Activated naive CD8-positive, alpha-beta T cell treated with anti-CD3 and anti-CD28 coated beads, Interleukin-2, amount 50 U/mL, for 24 hours (primary cell): ENCODE results near the gene SGMS1.
A peak's percentile ranks its signal among the peaks of the same experiment; 100 is the strongest.

Experiments
- ATAC-seq: fragments of 150-1000 bp; cut with Tn5 transposase; one replicate; pipeline ENCODE4 v1.10.0; 2021
- DNase-seq: peaks from one replicate; pipeline ENCODE4 v3.0.0; 2021
- H3K27ac Mint-ChIP-seq: one replicate; pipeline ENCODE4 v1.8.0; 2021; ENCODE audit warnings: mild to moderate bottlenecking, mixed read lengths
- H3K27me3 Mint-ChIP-seq: one replicate; pipeline ENCODE4 v1.8.0; 2021; ENCODE audit warnings: mixed read lengths
- H3K36me3 Mint-ChIP-seq: one replicate; pipeline ENCODE4 v1.8.0; 2021; ENCODE audit warnings: low read depth, mixed read lengths
- H3K4me1 Mint-ChIP-seq: one replicate; pipeline ENCODE4 v1.8.0; 2021; ENCODE audit warnings: mixed read lengths
- H3K4me3 Mint-ChIP-seq: one replicate; pipeline ENCODE4 v1.8.0; 2021; ENCODE audit warnings: mild to moderate bottlenecking, moderate library complexity, mixed read lengths
- H3K9me3 Mint-ChIP-seq: one replicate; pipeline ENCODE4 v1.8.0; 2021; ENCODE audit warnings: mixed read lengths

Gene SGMS1

DNA sequence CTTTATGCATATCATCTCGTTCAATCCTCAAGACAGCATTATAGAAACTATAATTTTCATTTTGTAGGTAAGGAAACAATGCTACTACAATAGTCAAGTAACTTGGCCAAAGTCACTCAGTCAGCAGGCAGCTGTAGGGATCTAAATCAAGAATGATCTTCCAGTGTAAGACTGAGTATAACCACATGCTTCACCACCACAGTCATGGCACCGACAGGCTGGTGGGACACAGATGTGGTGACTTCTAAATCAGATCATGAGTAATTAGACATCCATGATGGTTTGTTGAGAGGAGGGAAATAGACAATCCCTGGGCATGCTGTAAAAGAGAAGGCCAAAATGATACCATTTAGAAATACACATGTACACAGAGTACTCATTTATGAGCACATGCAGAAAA, 288.4 kb downstream of the SGMS1 start:
- Mint-ChIP-seq H3K4me1 (peaks cover 23% of the 10 kb centered on the region), H3K27ac (no peak overlapping the region), H3K4me3 (no peak overlapping the region), H3K36me3 (peaks cover 19% of the 10 kb centered on the region), H3K9me3 (no peaks in the 10 kb centered on the region), H3K27me3 (no peaks in the 10 kb centered on the region)
- ATAC-seq: no peak
- no peak for DNase-seq

DNA sequence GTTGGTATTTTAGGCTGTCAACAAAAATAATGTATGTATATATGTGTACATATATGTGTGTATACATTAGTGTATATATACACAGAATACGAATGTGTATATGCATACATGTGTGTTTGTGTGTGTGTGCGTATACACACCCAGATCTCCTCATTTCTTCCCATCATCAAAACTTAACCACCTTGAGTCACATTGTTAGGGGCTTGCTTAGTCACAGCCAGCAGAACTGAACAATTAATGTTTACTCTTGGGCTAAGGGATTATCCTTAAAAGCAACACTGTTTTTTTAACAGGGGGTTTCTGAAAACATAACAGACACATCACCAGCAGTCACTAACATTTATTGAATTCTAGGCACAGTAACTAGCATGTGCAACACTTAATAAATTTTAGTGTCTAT, 289.5 kb downstream of the SGMS1 start:
- peaks cover 27% of the 10 kb centered on the region for H3K4me1 Mint-ChIP-seq
- H3K9me3 Mint-ChIP-seq: no peaks in the 10 kb centered on the region
- no peak overlapping the region for H3K27ac Mint-ChIP-seq
- DNase-seq (no peak), ATAC-seq (no peak)
- H3K27me3 Mint-ChIP-seq: no peaks in the 10 kb centered on the region
- H3K36me3 Mint-ChIP-seq: peaks cover 12% of the 10 kb centered on the region
- H3K4me3 Mint-ChIP-seq: no peak overlapping the region

DNA sequence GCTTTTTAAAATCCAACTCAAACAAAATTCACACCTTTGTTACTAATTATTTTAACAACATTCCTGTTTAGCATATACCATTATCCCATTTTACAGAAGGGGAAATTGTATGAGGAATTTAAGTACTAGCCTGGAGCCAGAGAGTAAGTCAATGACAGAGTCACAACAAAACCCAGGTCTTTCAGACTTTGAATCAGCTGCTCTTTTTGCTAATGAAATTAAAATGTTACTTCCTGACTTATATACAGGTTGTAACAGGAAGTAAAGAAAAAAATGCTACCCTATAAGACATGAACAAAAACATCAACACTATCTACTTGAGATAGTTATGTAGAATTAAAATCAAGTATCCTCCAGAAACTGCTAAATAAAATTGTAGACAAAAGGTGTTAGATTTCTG, 289.9 kb downstream of the SGMS1 start:
- no peaks in the 10 kb centered on the region for H3K9me3 Mint-ChIP-seq
- ATAC-seq (no peak), DNase-seq (no peak)
- peaks cover 9% of the 10 kb centered on the region for H3K36me3 Mint-ChIP-seq
- no peak overlapping the region for H3K27ac Mint-ChIP-seq
- no peaks in the 10 kb centered on the region for H3K27me3 Mint-ChIP-seq
- peaks cover 27% of the 10 kb centered on the region for H3K4me1 Mint-ChIP-seq
- no peak overlapping the region for H3K4me3 Mint-ChIP-seq

DNA sequence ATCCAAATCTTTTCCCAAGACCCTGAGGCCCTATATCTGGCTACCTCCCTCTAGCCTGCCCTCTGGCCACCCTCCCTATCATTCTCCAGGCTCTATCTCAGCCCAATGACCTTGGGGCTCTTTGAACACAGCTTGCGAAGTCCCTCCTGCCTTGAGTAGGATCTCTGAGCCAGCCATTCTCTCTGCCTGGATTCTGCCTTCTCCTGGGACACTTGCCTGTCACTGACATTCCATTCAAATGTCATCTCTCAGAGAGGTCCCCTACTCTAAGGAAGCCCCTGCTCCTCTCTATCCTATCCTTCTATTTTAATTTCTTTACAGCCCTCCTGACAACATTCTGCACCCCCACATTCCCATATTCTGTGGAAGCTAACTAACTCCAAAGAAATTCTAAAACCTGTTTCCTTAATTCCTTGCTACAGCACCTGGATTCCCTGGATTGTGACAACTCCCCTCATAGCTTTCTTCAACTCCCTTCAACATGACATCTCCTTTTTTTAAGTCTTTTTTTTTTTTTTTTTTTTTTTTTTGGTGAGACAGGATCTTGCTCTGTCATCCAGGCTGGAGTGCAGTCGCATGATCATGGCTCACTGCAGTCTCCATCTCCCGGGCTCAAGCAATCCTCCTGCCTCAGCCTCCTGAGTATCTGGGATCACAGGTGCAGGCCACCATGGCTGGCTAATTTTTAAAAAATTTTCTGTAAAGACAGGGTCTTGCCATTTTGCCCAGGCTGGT, 291.5 kb downstream of the SGMS1 start:
- Mint-ChIP-seq H3K4me1 (peaks cover 27% of the 10 kb centered on the region), H3K4me3 (no peak overlapping the region), H3K9me3 (no peaks in the 10 kb centered on the region), H3K27me3 (no peaks in the 10 kb centered on the region), H3K36me3 (peaks cover 6% of the 10 kb centered on the region), H3K27ac (no peak overlapping the region)
- ATAC-seq (no peak), DNase-seq (no peak)

DNA sequence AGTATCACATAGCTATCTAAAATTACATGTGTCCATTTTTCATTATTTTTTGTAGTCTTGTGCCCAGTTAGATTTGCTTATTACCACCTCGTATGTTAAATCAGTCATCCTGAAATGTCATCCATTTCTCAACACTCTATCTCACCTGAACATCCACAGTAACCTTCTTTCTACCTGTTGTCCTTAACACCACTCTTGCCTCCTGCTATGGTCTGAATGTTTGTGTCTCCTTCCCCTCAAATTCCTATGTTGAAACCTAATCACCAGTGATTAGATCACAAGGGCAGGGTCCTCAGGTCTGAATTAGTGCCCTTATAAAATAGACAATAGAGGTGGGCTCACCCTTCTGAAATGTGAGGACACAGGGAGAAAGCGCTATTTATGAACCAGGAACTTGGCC, 292.3 kb downstream of the SGMS1 start:
- DNase-seq: no peak
- H3K9me3 Mint-ChIP-seq: no peaks in the 10 kb centered on the region
- no peak for ATAC-seq
- no peak overlapping the region for H3K4me3 Mint-ChIP-seq
- H3K4me1 Mint-ChIP-seq: peaks cover 30% of the 10 kb centered on the region
- no peaks in the 10 kb centered on the region for H3K27me3 Mint-ChIP-seq
- H3K36me3 Mint-ChIP-seq: peaks cover 6% of the 10 kb centered on the region
- H3K27ac Mint-ChIP-seq: no peak overlapping the region

DNA sequence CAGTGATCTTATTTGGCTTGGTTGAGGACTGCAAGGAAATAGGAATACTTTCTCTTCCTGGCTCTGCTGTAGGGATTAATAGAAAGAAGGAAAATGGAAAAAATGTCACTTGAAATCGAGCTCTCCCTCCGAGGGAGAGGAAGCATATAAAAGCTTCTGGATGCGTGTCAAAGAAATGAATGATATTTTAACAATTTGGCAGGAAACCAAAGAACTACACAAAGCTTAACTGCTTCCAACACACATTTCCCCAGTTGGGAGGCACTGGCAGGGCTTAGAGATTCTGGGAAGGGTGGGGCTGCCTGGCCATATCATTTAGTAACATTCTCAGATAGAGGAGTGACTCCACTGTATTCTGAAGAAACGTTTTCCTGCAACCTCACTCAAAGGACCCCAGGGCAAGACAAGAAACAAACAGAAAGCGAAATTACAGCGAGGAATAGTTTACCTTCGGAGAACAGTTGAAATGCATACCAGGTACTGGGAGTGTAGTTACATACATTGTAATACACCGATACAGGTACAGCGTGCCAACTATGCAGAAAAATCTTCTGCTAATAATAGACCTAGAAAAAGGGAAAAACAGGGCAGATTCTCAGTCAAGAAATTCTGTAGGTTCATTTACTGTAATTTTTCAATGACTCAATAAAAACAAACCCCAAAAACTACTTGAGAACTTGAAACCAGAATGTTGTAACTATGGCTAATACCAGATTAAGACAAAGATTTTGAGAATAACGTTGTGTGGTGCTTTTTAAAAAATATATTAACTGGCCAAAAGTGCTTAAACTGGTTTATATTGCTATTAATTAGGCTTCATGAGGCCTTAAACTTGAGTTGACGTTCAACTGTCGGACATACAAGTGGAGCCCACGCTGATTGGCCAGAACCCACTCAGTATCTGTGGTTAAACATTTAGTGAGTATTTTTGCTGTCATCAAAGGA, 296.7 kb downstream of the SGMS1 start:
- Mint-ChIP-seq H3K27me3 (no peaks in the 10 kb centered on the region), H3K36me3 (peaks cover 7% of the 10 kb centered on the region), H3K27ac (no peak overlapping the region), H3K4me1 (peaks cover 14% of the 10 kb centered on the region), H3K9me3 (no peaks in the 10 kb centered on the region), H3K4me3 (no peak overlapping the region)
- ATAC-seq (no peak), DNase-seq (no peak)

DNA sequence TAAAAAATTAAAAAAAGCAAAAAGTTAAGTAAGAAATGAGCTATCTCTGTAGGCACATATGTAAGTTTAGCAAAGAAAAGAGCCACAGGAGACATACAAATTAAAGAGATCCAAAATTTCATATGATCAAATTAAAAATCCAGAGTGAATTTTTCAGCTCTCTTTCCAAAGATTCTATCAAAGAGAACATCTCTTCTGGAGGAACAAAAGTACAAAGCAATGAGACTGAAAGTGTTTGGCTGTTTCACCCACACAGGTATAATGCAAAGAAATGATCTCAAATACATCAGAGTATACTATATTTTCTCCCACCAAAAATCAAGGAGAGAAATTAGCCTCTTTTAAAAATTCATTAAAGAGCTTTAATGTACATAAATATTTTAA, 297.6 kb downstream of the SGMS1 start:
- H3K36me3 Mint-ChIP-seq: peaks cover 7% of the 10 kb centered on the region
- ATAC-seq (no peak), DNase-seq (no peak)
- no peaks in the 10 kb centered on the region for H3K27me3 Mint-ChIP-seq
- H3K27ac Mint-ChIP-seq: no peak overlapping the region
- no peaks in the 10 kb centered on the region for H3K9me3 Mint-ChIP-seq
- no peak overlapping the region for H3K4me3 Mint-ChIP-seq
- H3K4me1 Mint-ChIP-seq: peaks cover 14% of the 10 kb centered on the region

DNA sequence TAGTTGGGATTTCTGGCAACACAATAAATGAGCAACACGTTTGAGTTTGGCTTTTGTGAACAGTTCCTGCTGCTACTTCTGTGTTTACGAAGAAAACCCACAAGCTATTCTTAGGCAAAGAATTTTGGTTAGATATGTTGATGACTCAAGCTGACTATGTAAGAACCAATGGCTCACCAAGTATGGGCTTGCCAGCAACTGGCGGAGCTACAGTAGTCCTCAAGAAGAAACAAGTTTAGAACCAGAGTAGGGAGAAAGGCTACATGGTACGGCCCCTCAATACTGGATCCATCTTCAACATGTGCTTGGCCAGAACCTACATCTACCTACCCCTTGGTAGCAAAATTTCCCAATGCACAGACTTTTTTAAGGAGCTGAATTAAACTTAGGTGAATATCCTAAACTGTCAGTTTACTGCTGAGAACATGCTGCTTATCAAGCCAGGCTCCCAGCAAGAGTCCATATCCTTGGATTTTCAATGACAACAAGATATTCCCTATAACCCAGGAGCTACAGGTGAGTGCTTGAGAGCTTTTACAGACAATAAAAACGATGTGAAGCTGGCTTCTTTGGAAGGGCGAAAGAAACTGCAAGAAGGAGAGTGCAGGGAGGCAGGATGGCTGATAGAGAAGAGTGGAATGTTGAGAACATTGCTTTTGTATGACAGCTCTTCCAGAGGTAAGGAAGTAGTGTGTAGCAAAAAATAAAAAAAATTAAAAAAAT, 298.1 kb downstream of the SGMS1 start:
- Mint-ChIP-seq H3K27ac (no peak overlapping the region), H3K36me3 (peaks cover 7% of the 10 kb centered on the region), H3K4me3 (no peak overlapping the region), H3K4me1 (peaks cover 14% of the 10 kb centered on the region), H3K9me3 (no peaks in the 10 kb centered on the region), H3K27me3 (no peaks in the 10 kb centered on the region)
- ATAC-seq (peak; percentile 86), DNase-seq (no peak)

DNA sequence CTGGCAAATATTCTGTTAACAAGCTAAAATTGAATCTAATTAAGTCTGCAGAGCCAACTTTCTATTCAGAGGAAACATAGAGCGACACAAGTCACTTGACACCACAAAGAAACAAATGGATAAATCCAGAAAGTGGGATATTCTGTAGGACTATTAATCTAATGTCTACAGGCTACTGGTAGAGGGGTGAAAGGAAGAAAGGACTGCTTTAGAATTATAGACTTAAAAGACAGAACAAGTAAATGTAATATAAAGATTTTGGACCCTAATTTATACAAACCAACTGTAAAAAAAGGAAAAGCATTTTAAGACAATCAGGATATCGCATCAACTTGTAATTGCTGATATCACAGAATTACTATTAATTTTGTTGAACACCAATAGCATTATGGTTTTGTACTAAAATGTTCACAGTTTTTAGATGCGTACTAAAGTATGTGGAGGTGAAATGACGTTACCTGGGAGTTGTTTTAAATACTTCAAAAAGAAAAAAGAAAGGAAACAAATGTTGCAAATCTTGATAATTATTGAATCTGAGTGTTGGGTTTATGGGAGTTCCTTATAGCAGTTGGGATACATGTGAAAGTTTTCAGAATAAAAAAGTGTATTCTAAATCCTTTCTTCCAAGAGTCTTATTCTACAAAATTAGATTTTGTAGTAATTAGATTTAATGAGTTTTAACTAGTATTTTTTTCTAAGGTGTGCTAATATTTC, 298.9 kb downstream of the SGMS1 start:
- H3K4me1 Mint-ChIP-seq: peaks cover 14% of the 10 kb centered on the region
- no peak for ATAC-seq
- H3K4me3 Mint-ChIP-seq: no peak overlapping the region
- H3K27me3 Mint-ChIP-seq: no peaks in the 10 kb centered on the region
- DNase-seq: no peak
- H3K9me3 Mint-ChIP-seq: no peaks in the 10 kb centered on the region
- no peak overlapping the region for H3K27ac Mint-ChIP-seq
- H3K36me3 Mint-ChIP-seq: peaks cover 7% of the 10 kb centered on the region

DNA sequence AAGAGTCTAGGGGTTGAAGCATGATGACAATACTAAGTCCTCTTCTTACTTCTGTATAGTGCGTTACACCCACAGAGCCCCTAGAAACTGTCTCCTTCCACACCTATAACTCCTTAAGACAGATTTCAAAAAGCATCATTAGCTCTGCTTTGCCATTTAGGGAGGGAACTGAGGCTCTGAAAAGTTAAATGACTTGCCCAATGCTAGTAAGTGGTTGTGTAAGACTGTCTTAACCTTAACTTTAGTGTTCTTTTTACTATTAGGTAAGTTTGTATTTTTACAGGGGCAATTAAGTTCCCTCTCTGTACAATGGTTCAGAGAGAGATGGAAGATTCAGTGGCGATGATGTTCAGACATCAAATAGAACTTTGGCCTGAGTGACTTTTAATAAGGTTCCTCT, 299.7 kb downstream of the SGMS1 start:
- Mint-ChIP-seq H3K27me3 (no peaks in the 10 kb centered on the region), H3K4me1 (peaks cover 9% of the 10 kb centered on the region), H3K9me3 (no peaks in the 10 kb centered on the region), H3K27ac (no peak overlapping the region), H3K36me3 (peaks cover 7% of the 10 kb centered on the region), H3K4me3 (no peak overlapping the region)
- ATAC-seq (no peak), DNase-seq (no peak)

DNA sequence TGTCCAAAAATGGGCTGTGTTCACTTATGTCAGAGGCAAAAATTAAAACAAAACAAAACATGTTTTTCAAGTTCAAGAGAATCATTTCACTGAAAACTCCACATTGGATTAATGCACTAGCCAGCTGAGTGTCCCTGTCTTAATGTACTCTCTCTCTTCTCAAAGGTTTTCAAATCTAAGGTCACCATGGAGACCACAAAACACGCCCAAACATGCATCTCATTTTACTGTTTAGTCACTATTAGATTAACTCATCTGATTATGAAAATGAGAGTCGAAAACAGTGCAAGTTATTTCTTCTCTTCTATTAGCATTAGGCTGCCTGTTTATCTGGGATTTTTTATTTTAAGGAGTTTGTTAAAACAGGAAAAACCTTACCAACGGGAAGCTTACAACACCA, 301.7 kb downstream of the SGMS1 start:
- no peak for DNase-seq
- Mint-ChIP-seq H3K36me3 (peaks cover 7% of the 10 kb centered on the region), H3K27ac (no peak overlapping the region), H3K27me3 (no peaks in the 10 kb centered on the region), H3K4me1 (peaks cover 9% of the 10 kb centered on the region), H3K4me3 (no peak overlapping the region), H3K9me3 (no peaks in the 10 kb centered on the region)
- ATAC-seq: no peak

DNA sequence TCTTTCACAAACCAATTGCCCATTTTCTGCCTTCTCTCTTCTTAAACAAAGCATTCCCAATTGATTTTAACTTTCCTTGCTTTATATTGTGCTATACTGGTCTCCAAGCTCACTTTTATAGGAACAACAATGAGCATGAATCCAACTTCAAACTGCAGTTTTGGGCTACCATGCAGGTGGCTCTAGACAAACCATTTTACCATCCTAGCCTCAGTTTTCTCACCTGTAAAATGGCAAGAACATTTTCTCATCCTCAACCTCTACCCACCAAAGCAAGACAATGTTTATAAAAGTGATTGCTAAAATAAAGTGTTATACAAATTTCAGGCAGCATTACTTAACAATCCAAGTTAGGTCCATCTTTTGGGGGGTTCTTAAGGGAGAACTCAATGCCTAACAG, 305.6 kb downstream of the SGMS1 start:
- DNase-seq: no peak
- H3K27ac Mint-ChIP-seq: no peak overlapping the region

DNA sequence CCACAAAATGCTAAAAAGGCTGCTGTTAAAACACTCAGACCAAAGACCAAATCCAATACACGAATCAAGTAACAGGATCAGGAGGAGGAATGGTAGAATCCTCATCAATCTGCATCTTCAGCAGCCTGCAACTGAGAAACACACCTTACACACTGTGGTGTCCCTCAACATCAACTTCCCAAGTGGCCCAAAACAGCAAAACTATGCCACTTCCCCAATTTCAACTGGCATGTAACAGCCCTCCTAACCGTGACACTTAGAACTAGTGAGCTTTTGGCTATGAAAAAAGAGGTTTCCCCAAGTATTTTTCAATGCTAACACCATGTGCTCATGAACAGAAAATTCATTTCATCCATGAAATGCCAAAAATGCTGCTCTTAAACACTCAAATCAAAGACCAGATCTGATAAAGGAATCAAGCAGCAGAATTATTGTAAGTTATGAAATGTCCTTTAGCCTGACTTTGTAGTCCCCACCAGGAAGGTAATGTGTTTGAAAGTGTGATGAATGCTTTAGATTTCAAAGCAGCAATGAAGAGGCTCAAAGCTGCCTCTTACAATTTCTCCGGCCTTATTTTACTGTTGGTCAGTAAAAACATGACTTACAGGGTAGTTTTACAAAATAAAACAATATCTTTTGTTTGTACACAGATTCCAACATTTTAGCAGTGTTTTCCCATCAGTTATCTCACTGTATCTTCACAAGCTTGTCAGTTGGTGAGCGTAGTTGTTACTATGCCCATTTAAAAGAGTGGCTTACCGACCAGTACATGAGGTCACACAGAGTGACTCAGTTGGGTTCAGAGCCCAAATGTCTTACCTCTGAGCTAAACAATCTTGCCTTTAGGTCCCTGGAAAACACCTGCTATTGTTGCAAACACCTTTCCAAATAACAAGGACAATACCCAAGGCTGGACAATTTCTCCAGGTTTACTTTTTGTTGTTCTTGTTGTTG, 306.8 kb downstream of the SGMS1 start:
- no peak overlapping the region for H3K4me3 Mint-ChIP-seq
- no peak for DNase-seq
- H3K27ac Mint-ChIP-seq: no peak overlapping the region
- H3K9me3 Mint-ChIP-seq: no peaks in the 10 kb centered on the region
- H3K36me3 Mint-ChIP-seq: peaks cover 12% of the 10 kb centered on the region
- H3K27me3 Mint-ChIP-seq: no peaks in the 10 kb centered on the region
- H3K4me1 Mint-ChIP-seq: peaks cover 7% of the 10 kb centered on the region
- no peak for ATAC-seq

More for the DNA sequence above, 305.6 kb downstream of the SGMS1 start:
- Mint-ChIP-seq H3K4me1 (peaks cover 7% of the 10 kb centered on the region), H3K36me3 (peaks cover 5% of the 10 kb centered on the region), H3K27me3 (no peaks in the 10 kb centered on the region), H3K4me3 (no peak overlapping the region), H3K9me3 (no peaks in the 10 kb centered on the region)
- no peak for ATAC-seq
